ENCODE measurements around the gene TCF15.

The TCF15 gene

GRCh38 chr20:608970-609369, 1.1 kb downstream of the TCF15 start:
- H3K4me2 ChIP-seq (ENCODE audit: insufficient read depth, low read length), result no peak overlapping the region

GRCh38 chr20:607476-607875, 2.6 kb downstream of the TCF15 start:
- Histone ChIP-seq H3K27me3 (ENCODE audit: insufficient read depth, low read length, poor library complexity) (peaks cover 12% of the 10 kb centered on the region), H3K4me1 (ENCODE audit: insufficient read depth, low read length) (no peaks in the 10 kb centered on the region), H3K9me3 (ENCODE audit: insufficient read depth, low read length, severe bottlenecking) (no peaks in the 10 kb centered on the region), H3K9ac (ENCODE audit: low read depth, low read length) (no peak overlapping the region), H3K4me3 (ENCODE audit: low read depth in 1 of 2, low read length in 2 of 2) (no peak overlapping the region), H2AFZ (ENCODE audit: low read depth, low read length) (no peak overlapping the region), H3K27ac (ENCODE audit: low read length) (no peak overlapping the region), H4K20me1 (ENCODE audit: insufficient read depth, low read length) (peaks cover 9% of the 10 kb centered on the region), H3K4me2 (ENCODE audit: insufficient read depth, low read length) (no peak overlapping the region), H3K79me2 (ENCODE audit: insufficient read depth, low read length) (no peaks in the 10 kb centered on the region), H3K36me3 (ENCODE audit: insufficient read depth, low read length) (no peaks in the 10 kb centered on the region)
- TF ChIP-seq CTCF (IDR thresholded peaks at IDR 0.05; ENCODE audit: borderline replicate concordance, extremely low read depth, low read length, poor library complexity, severe bottlenecking) (no peak), EZH2 (IDR thresholded peaks at IDR 0.05; ENCODE audit: borderline replicate concordance, low read depth, low read length, severe bottlenecking) (no peak)
- ATAC-seq (ENCODE audit: insufficient read depth, low read depth), result no peak
- no peak for DNase-seq

More at GRCh38 chr20:608970-609369, 1.1 kb downstream of the TCF15 start:
- H3K4me3 ChIP-seq (ENCODE audit: low read depth in 1 of 2, low read length in 2 of 2), result no peak overlapping the region
- H3K9me3 ChIP-seq (ENCODE audit: insufficient read depth, low read length, severe bottlenecking), result no peaks in the 10 kb centered on the region
- no peak for DNase-seq
- peaks cover 9% of the 10 kb centered on the region for H4K20me1 ChIP-seq (ENCODE audit: insufficient read depth, low read length)
- no peak for ATAC-seq (ENCODE audit: insufficient read depth, low read depth)
- H3K4me1 ChIP-seq (ENCODE audit: insufficient read depth, low read length), result no peaks in the 10 kb centered on the region
- no peak overlapping the region for H2AFZ ChIP-seq (ENCODE audit: low read depth, low read length)
- no peak for TF ChIP-seq EZH2 (IDR thresholded peaks at IDR 0.05; ENCODE audit: borderline replicate concordance, low read depth, low read length, severe bottlenecking)
- TF ChIP-seq CTCF (IDR thresholded peaks at IDR 0.05; ENCODE audit: borderline replicate concordance, extremely low read depth, low read length, poor library complexity, severe bottlenecking), result no peak
- no peaks in the 10 kb centered on the region for H3K36me3 ChIP-seq (ENCODE audit: insufficient read depth, low read length)
- no peaks in the 10 kb centered on the region for H3K79me2 ChIP-seq (ENCODE audit: insufficient read depth, low read length)
- no peak overlapping the region for H3K9ac ChIP-seq (ENCODE audit: low read depth, low read length)
- H3K27ac ChIP-seq (ENCODE audit: low read length), result no peak overlapping the region
- peaks cover 19% of the 10 kb centered on the region for H3K27me3 ChIP-seq (ENCODE audit: insufficient read depth, low read length, poor library complexity)

GRCh38 chr20:605237-605636, 4.9 kb downstream of the TCF15 start:
- Histone ChIP-seq H3K36me3 (ENCODE audit: insufficient read depth, low read length) (no peaks in the 10 kb centered on the region), H2AFZ (ENCODE audit: low read depth, low read length) (0 out of 2 replicates have a peak overlapping the region, but pooled peaks have one; percentile 14), H3K4me3 (ENCODE audit: low read depth in 1 of 2, low read length in 2 of 2) (no peak overlapping the region), H3K4me1 (ENCODE audit: insufficient read depth, low read length) (no peaks in the 10 kb centered on the region), H3K79me2 (ENCODE audit: insufficient read depth, low read length) (no peaks in the 10 kb centered on the region), H3K27me3 (ENCODE audit: insufficient read depth, low read length, poor library complexity) (no peaks in the 10 kb centered on the region), H3K9ac (ENCODE audit: low read depth, low read length) (no peak overlapping the region), H3K27ac (ENCODE audit: low read length) (no peak overlapping the region), H3K9me3 (ENCODE audit: insufficient read depth, low read length, severe bottlenecking) (no peaks in the 10 kb centered on the region), H3K4me2 (ENCODE audit: insufficient read depth, low read length) (no peak overlapping the region), H4K20me1 (ENCODE audit: insufficient read depth, low read length) (peaks cover 9% of the 10 kb centered on the region; the same call in 1 of the 2 replicates)
- no peak for TF ChIP-seq EZH2 (IDR thresholded peaks at IDR 0.05; ENCODE audit: borderline replicate concordance, low read depth, low read length, severe bottlenecking)
- no peak for TF ChIP-seq CTCF (IDR thresholded peaks at IDR 0.05; ENCODE audit: borderline replicate concordance, extremely low read depth, low read length, poor library complexity, severe bottlenecking)
- ATAC-seq (ENCODE audit: insufficient read depth, low read depth) (no peak), DNase-seq (no peak)

All from DND-41 (cell line).